Measurements from ENCODE around the gene NHERF1. TPM values are rescaled to one million over a fixed set of nuclear protein-coding genes. Genes with fewer than 3 reads are reported as not detected.

Gene NHERF1
- total and polyA plus RNA-seq, 9 of the 15 experiments (the other 6 are each of a cell fraction or from before 2014, with no cell fraction given), result 11.4 to 79.9 (median 36.9) TPM

GRCh38 chr17:74785096-74785980, 36.9 kb downstream of the NHERF1 start:
- Histone ChIP-seq H3K36me3 (ENCODE audit: control insufficient read depth, insufficient read depth, low read length) (peaks cover 14% of the 10 kb centered on the region; the same call in 2 of the 3 replicates), H3K4me2 (ENCODE audit: insufficient read depth, low read length) (no peak overlapping the region), H3K9ac (ENCODE audit: insufficient read depth in 1 of 2, low read depth in 2 of 2, low read length in 2 of 2) (peak overlapping the region in 1 of 2 experiments; percentile 36; a peak in 2 of 4 replicates), H3K79me2 (ENCODE audit: control insufficient read depth, insufficient read depth, low read length) (no peaks in the 10 kb centered on the region), H2AFZ (ENCODE audit: low read depth, low read length) (no peak overlapping the region), H3K4me1 (replicated peaks in 1 of 2; ENCODE audit: control insufficient read depth in 2 of 2, insufficient read depth in 2 of 2, low read length in 2 of 2) (peaks cover 0 to 4% of the 10 kb centered on the region in 2 experiments; a peak in 2 of 5 replicates), H3K4me3 (no peak overlapping the region), H3K27me3 (ENCODE audit: control insufficient read depth in 2 of 2, insufficient read depth in 2 of 2, low read length in 2 of 2) (no peaks in the 10 kb centered on the region), H3K9me1 (ENCODE audit: control insufficient read depth, insufficient read depth, low read length) (peaks cover 2% of the 10 kb centered on the region), H3K9me3 (replicated peaks; ENCODE audit: control insufficient read depth, insufficient read depth, low read depth, low read length) (no peaks in the 10 kb centered on the region), H3K27ac (ENCODE audit: extremely low read depth, low read depth, low read length) (no peak overlapping the region), H4K20me1 (replicated peaks; ENCODE audit: control insufficient read depth, insufficient read depth, low read length) (peaks cover 7% of the 10 kb centered on the region; the same call in 1 of the 2 replicates)
- no TSS peak for BruUV-seq (replicated peaks)
- CTCF ChIA-PET (ENCODE audit: low intra/inter-chr PET ratio), result interaction anchor here (0.7 to 0.8 kb wide), 2 partner anchors 41 to 127 kb away, joined by 3 to 4 read pairs; no protein-coding TSS in a partner anchor
- TF ChIP-seq SMARCE1 (IDR thresholded peaks at IDR 0.05) (no peak), CTCF (IDR thresholded peaks at IDR 0.05 in 2 of 3, conservative IDR thresholded peaks at IDR 0.05 in 1 of 3; ENCODE audit: insufficient read depth in 2 of 3, low read depth in 1 of 3, low read length in 3 of 3) (peak; percentile 11 to 30 (median 20); a peak in 1 of 6 replicates), RAD21 (CRISPR knock-in tag; conservative IDR thresholded peaks at IDR 0.05 in 1 of 2, IDR thresholded peaks at IDR 0.05 in 1 of 2) (peak in 1 of 2 experiments; percentile 31; a peak in 2 of 4 replicates)
- in situ Hi-C loops (cut with MboI) (no loop called here), intact Hi-C loops (cut with micrococcal nuclease) (no loop called here)
- 70% methylated on average over 18 of the region's 21 CpGs for WGBS (ENCODE audit: insufficient coverage, low coverage, missing lambda C conversion rate)
- DNase-seq (ENCODE audit: extremely low read depth in 1 of 4, low spot score in 3 of 4) (no peak), FAIRE-seq (no peak), ATAC-seq (peak; percentile 56; the same call in 1 of the 3 replicates)
- POLR2A ChIA-PET, result interaction anchor here (0.6 to 0.7 kb wide), 2 partner anchors 272 to 327 kb away, joined by 3 read pairs; no protein-coding TSS in a partner anchor
